ENCODE data around the gene RBM43.

The RBM43 gene

GRCh38 chr2:151289972-151290866 is 28.6 kb upstream of the RBM43 start:
- Histone ChIP-seq H3K4me1 (ENCODE audit: control insufficient read depth, insufficient read depth, low read length) (no peaks in the 10 kb centered on the region), H3K4me3 (ENCODE audit: low read depth, low read length) (peak overlapping the region; percentile 56), H3K36me3 (ENCODE audit: control insufficient read depth in 2 of 2, insufficient read depth in 1 of 2, low read length in 2 of 2) (no peaks in the 10 kb centered on the region), H3K9me3 (ENCODE audit: control insufficient read depth, insufficient read depth, low read depth, low read length) (no peaks in the 10 kb centered on the region), H3K27ac (ENCODE audit: extremely low read depth, low read depth, low read length) (no peak overlapping the region; the same call in 1 of the 2 replicates)
- ChIA-PET POLR2A (interaction anchor here (0.7 to 1.6 kb wide), 2 partner anchors 39 to 120 kb away, joined by 6 to 8 read pairs; partner anchors contain the start of gene RIF1), CTCF (interaction anchor here (0.5 to 0.9 kb wide), 3 partner anchors 43 to 735 kb away, joined by 3 to 4 read pairs (median 3); no protein-coding TSS in a partner anchor)
- no peak for TF ChIP-seq ZNF48 (tag by site-specific recombination; IDR thresholded peaks at IDR 0.05)
- no peak for TF ChIP-seq ZNF510 (tag by site-specific recombination; IDR thresholded peaks at IDR 0.05; ENCODE audit: insufficient replicate concordance)
- 0 out of 2 replicates have a peak, but pooled peaks have one; percentile 27 for TF ChIP-seq ZNF335 (tag by site-specific recombination; conservative IDR thresholded peaks at IDR 0.05)
- no peak for TF ChIP-seq HIC1 (tag by site-specific recombination; IDR thresholded peaks at IDR 0.05)
- peak; percentile 54 for TF ChIP-seq ZNF121 (tag by site-specific recombination; IDR thresholded peaks at IDR 0.05)

- TF ChIP-seq ZNF148 (tag by site-specific recombination; IDR thresholded peaks at IDR 0.05; ENCODE audit: borderline replicate concordance) (no peak), KLF7 (tag by site-specific recombination; IDR thresholded peaks at IDR 0.05; ENCODE audit: borderline replicate concordance) (no peak), SETDB1 (IDR thresholded peaks at IDR 0.05; ENCODE audit: insufficient read length, low read length) (no peak), ZNF664 (tag by site-specific recombination; IDR thresholded peaks at IDR 0.05) (no peak), PRDM2 (tag by site-specific recombination; IDR thresholded peaks at IDR 0.05; ENCODE audit: borderline replicate concordance) (no peak), ZNF311 (tag by site-specific recombination; IDR thresholded peaks at IDR 0.05; ENCODE audit: borderline replicate concordance) (no peak), ZNF571 (tag by site-specific recombination; IDR thresholded peaks at IDR 0.05) (no peak), PRDM1 (tag by site-specific recombination; IDR thresholded peaks at IDR 0.05) (no peak), ZNF155 (tag by site-specific recombination; IDR thresholded peaks at IDR 0.05) (no peak), ZNF16 (tag by site-specific recombination; IDR thresholded peaks at IDR 0.05; ENCODE audit: low read depth) (no peak)
- CTCF ChIA-PET: interaction anchor here (0.6 kb wide), 1 partner anchor 1442 kb away, joined by 3 read pairs; no protein-coding TSS in a partner anchor
- POLR2A ChIA-PET: no interaction called here
- no peaks in the 10 kb centered on the region for H3K4me1 ChIP-seq (ENCODE audit: control insufficient read depth, insufficient read depth, low read length)
- H3K27ac ChIP-seq (ENCODE audit: extremely low read depth, low read depth, low read length): no peak overlapping the region
- H3K36me3 ChIP-seq (ENCODE audit: control insufficient read depth in 2 of 2, insufficient read depth in 1 of 2, low read length in 2 of 2): no peaks in the 10 kb centered on the region
- no peak overlapping the region for H3K4me3 ChIP-seq (ENCODE audit: low read depth, low read length)
- no peaks in the 10 kb centered on the region for H3K9me3 ChIP-seq (ENCODE audit: control insufficient read depth, insufficient read depth, low read depth, low read length)
Measured at GRCh38 chr2:151287513-151288250, 26.0 kb upstream of the RBM43 start.

Measured in HEK293 (cell line).